Mesenchymal stem cell (in vitro differentiated cells and primary cell): ENCODE results near the gene TMEM253.

Source experiments
- DNase-seq: peaks from one replicate; pipeline ENCODE4 v3.0.0-alpha.2; 2013
- H2AFZ ChIP-seq: one replicate; pipeline ENCODE4 v1.6.1; 2013; ENCODE audit warnings: low read depth, mild to moderate bottlenecking, control low read depth, inconsistent platforms, low read length, moderate library complexity
- H2AK5ac ChIP-seq: 2 replicates; pipeline ENCODE4 v1.6.1; 2013; ENCODE audit warnings: low read length, moderate library complexity, mild to moderate bottlenecking, inconsistent platforms; ENCODE audit not compliant: severe bottlenecking
- H2BK120ac ChIP-seq: one replicate; pipeline ENCODE4 v1.6.1; 2013; ENCODE audit warnings: low read depth, mild to moderate bottlenecking, inconsistent platforms, low read length, moderate library complexity
- H2BK12ac ChIP-seq, 2 experiments: one replicate each; pipeline ENCODE4 v1.6.1; 2013; ENCODE audit warnings: inconsistent platforms in 2 of 2, low read length in 2 of 2, mild to moderate bottlenecking in 2 of 2, moderate library complexity in 2 of 2, control low read depth in 1 of 2
- H2BK15ac ChIP-seq: one replicate; pipeline ENCODE4 v1.6.1; 2013; ENCODE audit warnings: mild to moderate bottlenecking, low read depth, inconsistent platforms; ENCODE audit not compliant: poor library complexity, severe bottlenecking
- H2BK5ac ChIP-seq: 2 replicates; pipeline ENCODE4 v1.6.1; 2013; ENCODE audit warnings: low read depth, mild to moderate bottlenecking, low read length, control low read depth, inconsistent platforms; ENCODE audit not compliant: poor library complexity, severe bottlenecking
- H3K14ac ChIP-seq, 2 experiments: one replicate each; pipeline ENCODE4 v1.6.1; 2013; ENCODE audit warnings: inconsistent platforms in 2 of 2, low read length in 2 of 2, control low read depth in 1 of 2, mild to moderate bottlenecking in 1 of 2, moderate library complexity in 1 of 2
- H3K18ac ChIP-seq, 2 experiments: one replicate each; pipeline ENCODE4 v1.6.1; 2013; ENCODE audit warnings: inconsistent platforms in 2 of 2, low read length in 2 of 2, control low read depth in 1 of 2, low read depth in 1 of 2, mild to moderate bottlenecking in 1 of 2
- H3K23ac ChIP-seq, 2 experiments: one replicate each; pipeline ENCODE4 v1.6.1; 2013; ENCODE audit warnings: inconsistent platforms in 2 of 2, low read length in 2 of 2, mild to moderate bottlenecking in 2 of 2, moderate library complexity in 2 of 2, control low read depth in 1 of 2
- H3K27ac ChIP-seq: 2 replicates; pipeline ENCODE4 v1.5.1; 2013; ENCODE audit warnings: mild to moderate bottlenecking, moderate library complexity, low read length, control low read depth, inconsistent platforms; ENCODE audit not compliant: poor library complexity, severe bottlenecking
- H3K27me3 ChIP-seq, 2 experiments: 2 replicates each; pipeline versions ENCODE4 v1.6.1 to v1.7.0; 2013; ENCODE audit warnings: low read length in 2 of 2, mild to moderate bottlenecking in 2 of 2, moderate library complexity in 2 of 2, control low read depth in 1 of 2, inconsistent platforms in 1 of 2; ENCODE audit not compliant: control insufficient read depth in 1 of 2, insufficient read depth in 1 of 2
- H3K36me3 ChIP-seq, 2 experiments: 2 replicates each; pipeline versions ENCODE4 v1.6.1 to v1.7.0; 2013; ENCODE audit warnings: low read length in 2 of 2, control low read depth in 1 of 2, inconsistent platforms in 1 of 2, low read depth in 1 of 2, mild to moderate bottlenecking in 1 of 2; ENCODE audit not compliant: insufficient read depth in 2 of 2, control insufficient read depth in 1 of 2
- H3K4ac ChIP-seq, 2 experiments: one replicate each; pipeline ENCODE4 v1.6.1; 2013; ENCODE audit warnings: inconsistent platforms in 2 of 2, low read length in 2 of 2, mild to moderate bottlenecking in 2 of 2, moderate library complexity in 2 of 2, control low read depth in 1 of 2, low read depth in 1 of 2
- H3K4me1 ChIP-seq: 2 replicates; pipeline ENCODE4 v1.6.1; 2013; ENCODE audit warnings: low read depth, low read length, control low read depth; ENCODE audit not compliant: control insufficient read depth, insufficient read depth
- H3K4me2 ChIP-seq: 2 replicates; pipeline ENCODE4 v1.6.1; 2013; ENCODE audit warnings: low read length, mild to moderate bottlenecking, inconsistent platforms; ENCODE audit not compliant: poor library complexity, severe bottlenecking
- H3K4me3 ChIP-seq, 2 experiments: 2 replicates each; pipeline versions ENCODE4 v1.5.1 to v1.7.0; 2013; ENCODE audit warnings: low read length in 2 of 2, mild to moderate bottlenecking in 2 of 2, control low read depth in 1 of 2, low read depth in 1 of 2; ENCODE audit not compliant: insufficient read depth in 1 of 2
- H3K79me1 ChIP-seq: replicated peaks from 2 replicates; pipeline ENCODE4 v1.6.1; 2013; ENCODE audit warnings: mild to moderate bottlenecking, control low read depth, low read length, inconsistent platforms; ENCODE audit not compliant: poor library complexity, severe bottlenecking
- H3K9ac ChIP-seq: 2 replicates; pipeline ENCODE4 v1.7.0; 2013; ENCODE audit warnings: mild to moderate bottlenecking, low read length, moderate library complexity
- H3K9me3 ChIP-seq: 2 replicates; pipeline ENCODE4 v1.7.0; 2013; ENCODE audit warnings: mild to moderate bottlenecking, low read length; ENCODE audit not compliant: control insufficient read depth
- H4K8ac ChIP-seq: one replicate; pipeline ENCODE4 v1.6.1; 2013; ENCODE audit warnings: inconsistent platforms, mild to moderate bottlenecking, low read length, moderate library complexity
- H4K91ac ChIP-seq: one replicate; pipeline ENCODE4 v1.6.1; 2013; ENCODE audit warnings: mild to moderate bottlenecking, low read length, inconsistent platforms
- WGBS: methylation state at CpG from one replicate; pipeline ENCODE4 v1.1.7; 2013; ENCODE audit warnings: mixed read lengths; 5-methylcytosine and 5-hydroxymethylcytosine counted together

The TMEM253 gene

DNA sequence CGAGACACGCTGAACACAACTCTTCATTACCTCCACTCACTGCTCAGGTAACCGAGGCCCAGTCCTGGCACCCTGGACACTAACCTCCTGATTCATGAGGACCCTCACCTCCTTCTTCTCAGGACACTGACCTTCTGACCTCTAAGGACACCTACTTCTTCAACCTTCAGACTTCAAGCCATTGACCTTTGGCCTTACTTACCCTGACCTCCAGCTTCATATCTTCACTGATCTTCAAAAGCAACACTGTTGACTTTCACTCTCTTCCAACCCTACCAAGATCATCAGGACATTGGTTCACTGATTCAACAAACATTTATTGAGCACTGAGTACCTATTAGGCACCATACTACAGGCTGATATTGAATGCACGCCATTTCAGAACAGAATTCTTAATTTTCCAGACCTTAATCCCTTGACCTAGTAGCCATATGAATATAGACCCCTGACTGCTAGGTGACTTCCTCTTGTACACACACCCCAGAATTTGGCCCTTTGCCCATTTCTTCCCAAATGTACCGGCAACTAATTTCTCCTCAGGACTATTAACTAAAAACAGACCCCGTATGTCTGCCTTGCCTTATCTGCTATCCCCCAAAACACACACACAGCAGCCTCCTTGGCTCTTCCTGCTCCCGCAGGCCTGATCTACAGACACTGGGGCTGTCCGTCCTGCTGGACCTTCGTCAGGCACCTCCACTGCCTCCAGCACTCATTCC, 25.0 kb upstream of the TMEM253 start:
- Histone ChIP-seq H3K79me1 (peaks cover 61% of the 10 kb centered on the region), H2BK5ac (no peak overlapping the region), H3K36me3 (peaks cover 75 to 82% of the 10 kb centered on the region in 2 experiments), H3K4me3 (peak overlapping the region in 1 of 2 experiments; percentile 4), H3K18ac (no peak overlapping the region), H3K4ac (no peak overlapping the region), H4K8ac (no peak overlapping the region), H3K23ac (no peak overlapping the region), H2BK15ac (no peak overlapping the region), H2AK5ac (no peak overlapping the region), H4K91ac (no peak overlapping the region), H3K4me1 (peaks cover 19% of the 10 kb centered on the region), H3K27ac (no peak overlapping the region), H3K4me2 (no peak overlapping the region), H2BK120ac (no peak overlapping the region), H3K27me3 (no peaks in the 10 kb centered on the region), H2AFZ (no peak overlapping the region), H2BK12ac (no peak overlapping the region), H3K14ac (no peak overlapping the region), H3K9me3 (no peaks in the 10 kb centered on the region), H3K9ac (no peak overlapping the region)
- DNase-seq: no peak
- 96% methylated on average over 9 of the region's 9 CpGs for WGBS

DNA sequence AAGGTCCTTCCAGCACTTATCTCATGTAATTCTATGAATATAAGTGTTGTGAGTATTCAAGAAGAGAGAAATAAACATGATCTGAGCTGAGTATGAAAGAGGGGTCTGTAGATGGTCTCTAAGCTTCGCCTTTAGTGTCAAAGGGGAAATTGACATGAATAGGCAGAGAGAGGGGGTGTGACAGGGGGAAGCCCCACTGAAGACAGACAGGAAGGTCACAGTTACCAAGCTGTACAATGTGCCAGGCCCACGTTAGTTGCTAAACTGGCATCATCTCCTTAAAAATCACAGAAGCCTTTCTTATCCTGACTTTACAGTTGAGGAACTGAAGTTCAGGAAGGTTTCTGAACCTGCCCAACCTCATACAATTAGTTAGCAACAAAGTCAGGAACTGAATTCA, 23.2 kb upstream of the TMEM253 start:
- no peak overlapping the region for H3K27ac ChIP-seq
- H3K9ac ChIP-seq: no peak overlapping the region
- no peaks in the 10 kb centered on the region for H3K27me3 ChIP-seq
- no peak overlapping the region for H3K18ac ChIP-seq
- no peak overlapping the region for H2BK15ac ChIP-seq
- no peak overlapping the region for H3K23ac ChIP-seq
- H2BK120ac ChIP-seq: no peak overlapping the region
- no peak overlapping the region for H4K91ac ChIP-seq
- no peaks in the 10 kb centered on the region for H3K9me3 ChIP-seq
- peaks cover 91 to 100% of the 10 kb centered on the region in 2 experiments for H3K36me3 ChIP-seq
- H3K4me2 ChIP-seq: no peak overlapping the region
- H3K4me3 ChIP-seq: no peak overlapping the region
- no peak for DNase-seq
- H2AFZ ChIP-seq: no peak overlapping the region
- H4K8ac ChIP-seq: no peak overlapping the region
- no peak overlapping the region for H2BK5ac ChIP-seq
- peaks cover 11% of the 10 kb centered on the region for H3K4me1 ChIP-seq
- WGBS: 95% methylated on average over 2 of the region's 2 CpGs
- no peak overlapping the region for H3K4ac ChIP-seq
- no peak overlapping the region for H2AK5ac ChIP-seq
- H3K79me1 ChIP-seq: peaks cover 74% of the 10 kb centered on the region
- H3K14ac ChIP-seq: no peak overlapping the region
- no peak overlapping the region for H2BK12ac ChIP-seq

DNA sequence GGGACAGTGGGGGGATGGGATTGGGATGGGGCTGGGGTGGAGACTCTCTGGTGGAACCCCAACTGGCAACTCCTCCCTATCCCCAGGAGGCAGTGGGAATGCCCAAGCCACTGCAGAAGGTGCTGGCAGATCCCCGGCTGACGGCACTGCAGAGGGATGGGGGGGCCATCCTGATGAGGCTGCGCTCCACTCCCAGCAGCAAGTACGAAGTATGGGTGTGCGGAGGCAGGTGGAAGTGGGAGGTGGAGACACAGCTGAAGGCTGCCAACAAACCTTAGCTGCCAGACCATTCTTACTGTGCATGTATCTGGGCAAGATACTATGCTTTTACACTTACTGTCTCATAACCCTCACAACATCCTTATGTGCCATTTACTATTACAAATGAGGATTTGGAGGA, 22.6 kb upstream of the TMEM253 start:
- Histone ChIP-seq H4K91ac (no peak overlapping the region), H3K18ac (no peak overlapping the region), H2AFZ (no peak overlapping the region), H2BK15ac (no peak overlapping the region), H3K4me2 (no peak overlapping the region), H3K36me3 (peaks cover 91 to 98% of the 10 kb centered on the region in 2 experiments), H2BK5ac (no peak overlapping the region), H3K79me1 (peaks cover 71% of the 10 kb centered on the region), H2BK12ac (no peak overlapping the region), H3K23ac (no peak overlapping the region), H3K4ac (no peak overlapping the region), H3K9ac (no peak overlapping the region), H2AK5ac (no peak overlapping the region), H4K8ac (no peak overlapping the region), H3K4me1 (peaks cover 7% of the 10 kb centered on the region), H3K27ac (no peak overlapping the region), H3K27me3 (no peaks in the 10 kb centered on the region), H3K9me3 (no peaks in the 10 kb centered on the region), H3K14ac (no peak overlapping the region), H3K4me3 (no peak overlapping the region), H2BK120ac (no peak overlapping the region)
- DNase-seq: no peak
- WGBS: 88% methylated on average over 5 of the region's 5 CpGs

DNA sequence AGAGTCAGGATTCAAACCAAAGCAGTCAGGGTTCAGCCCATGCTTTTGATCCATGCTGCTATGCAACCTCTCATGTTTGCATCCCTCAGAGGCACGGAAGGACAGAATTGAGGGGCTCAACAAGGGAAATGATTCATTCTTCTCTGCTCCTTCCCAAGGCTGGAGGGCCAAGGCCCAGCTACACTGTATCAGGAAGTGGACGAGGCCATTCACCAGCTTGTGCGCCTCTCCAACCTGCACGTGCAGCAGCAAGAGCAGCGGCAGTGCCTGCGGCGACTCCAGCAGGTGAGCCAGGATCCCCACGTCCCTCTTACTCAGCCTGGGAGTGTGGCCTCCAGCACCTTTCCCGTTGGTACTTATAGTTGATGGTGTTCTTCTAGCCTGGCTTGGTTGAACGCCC, 22.1 kb upstream of the TMEM253 start:
- peaks cover 8% of the 10 kb centered on the region for H3K4me1 ChIP-seq
- no peak overlapping the region for H2AFZ ChIP-seq
- no peak for DNase-seq
- H3K4ac ChIP-seq: no peak overlapping the region
- H3K14ac ChIP-seq: no peak overlapping the region
- 92% methylated on average over 10 of the region's 10 CpGs for WGBS
- H2BK12ac ChIP-seq: no peak overlapping the region
- H3K27me3 ChIP-seq: no peaks in the 10 kb centered on the region
- no peak overlapping the region for H2BK5ac ChIP-seq
- no peak overlapping the region for H3K23ac ChIP-seq
- H3K4me2 ChIP-seq: no peak overlapping the region
- peaks cover 69% of the 10 kb centered on the region for H3K79me1 ChIP-seq
- no peak overlapping the region for H2BK15ac ChIP-seq
- peaks cover 90 to 97% of the 10 kb centered on the region in 2 experiments for H3K36me3 ChIP-seq
- no peak overlapping the region for H4K91ac ChIP-seq
- H2AK5ac ChIP-seq: no peak overlapping the region
- no peak overlapping the region for H2BK120ac ChIP-seq
- no peak overlapping the region for H4K8ac ChIP-seq
- H3K9ac ChIP-seq: no peak overlapping the region
- H3K9me3 ChIP-seq: no peaks in the 10 kb centered on the region
- H3K18ac ChIP-seq: no peak overlapping the region
- no peak overlapping the region for H3K27ac ChIP-seq
- H3K4me3 ChIP-seq: no peak overlapping the region
